OCI-LY7 (cell line): Measurements from ENCODE around the gene SMYD1. TPM values are rescaled to one million over a fixed set of nuclear protein-coding genes. Genes with fewer than 3 reads are reported as not detected.

ENCODE experiments used
- BruUV-seq: library from RNA; stranded (reverse); fragments of 400-500 nt; replicated peaks from 2 replicates; lab custom pipeline; 2021; lab: Mats Ljungman, UMichigan
- CTCF ChIA-PET: fragments of 300-600 bp; sonication (Branson Sonifier 250); formaldehyde crosslinking; loops from one replicate; lab custom pipeline; 2022; ENCODE audit warnings: antibody characterized with exemption; ENCODE audit not compliant: unreplicated experiment; lab: Charles Lee
- POLR2A ChIA-PET: fragments of 300-600 bp; sonication (Branson Sonifier 250); formaldehyde crosslinking; loops from one replicate; lab custom pipeline; 2022; ENCODE audit warnings: antibody characterized with exemption; lab: Charles Lee
- DNase-seq: peaks from one replicate; pipeline ENCODE4 v3.0.0-alpha.2; 2015; ENCODE audit warnings: low spot score
- H2AFZ ChIP-seq: fragments of 200-600 bp; sonication (generic), shearing (Covaris generic); 2 replicates; pipeline ENCODE4 v1.6.1; 2014; ENCODE audit warnings: mild to moderate bottlenecking, antibody characterized with exemption, low read length, moderate library complexity
- H3K27ac ChIP-seq: fragments of 200-600 bp; sonication (generic); 2 replicates; pipeline ENCODE4 v1.5.1; 2014; ENCODE audit warnings: mixed run types, low read depth, mild to moderate bottlenecking, moderate library complexity, low read length, inconsistent platforms; ENCODE audit not compliant: poor library complexity, severe bottlenecking
- H3K36me3 ChIP-seq: fragments of 200-600 bp; sonication (generic); 2 replicates; pipeline ENCODE4 v1.6.1; 2014; ENCODE audit warnings: mild to moderate bottlenecking, antibody characterized with exemption, low read length, moderate library complexity, mixed read lengths; ENCODE audit not compliant: insufficient read depth
- H3K4me1 ChIP-seq: fragments of 200-600 bp; sonication (generic); 2 replicates; pipeline ENCODE4 v1.5.1; 2014; ENCODE audit warnings: mild to moderate bottlenecking, low read length; ENCODE audit not compliant: insufficient read depth, poor library complexity, severe bottlenecking
- H3K4me2 ChIP-seq: fragments of 200-600 bp; sonication (generic); 2 replicates; pipeline ENCODE4 v1.6.1; 2014; ENCODE audit warnings: mild to moderate bottlenecking, low read length
- H3K4me3 ChIP-seq: fragments of 200-600 bp; sonication (generic); 2 replicates; pipeline ENCODE4 v1.5.1; 2014; ENCODE audit warnings: mild to moderate bottlenecking, low read depth, low read length; ENCODE audit not compliant: poor library complexity, severe bottlenecking
- H3K79me2 ChIP-seq: fragments of 200-600 bp; sonication (generic); 2 replicates; pipeline ENCODE4 v1.6.1; 2016; ENCODE audit warnings: low read depth, mild to moderate bottlenecking, low read length, moderate library complexity, mixed read lengths; ENCODE audit not compliant: insufficient read depth
- H3K9me2 ChIP-seq: fragments of 200-600 bp; sonication (generic); 2 replicates; pipeline ENCODE4 v1.6.1; 2016; ENCODE audit warnings: mild to moderate bottlenecking, low read length, mixed read lengths; ENCODE audit not compliant: insufficient read depth
- H3K9me3 ChIP-seq: fragments of 200-600 bp; sonication (generic); 2 replicates; pipeline ENCODE4 v1.6.1; 2014; ENCODE audit warnings: mild to moderate bottlenecking, mixed run types, low read length, mixed read lengths
- H4K20me1 ChIP-seq: fragments of 200-600 bp; sonication (generic); 2 replicates; pipeline ENCODE4 v1.6.1; 2014; ENCODE audit warnings: mild to moderate bottlenecking, antibody characterized with exemption, low read length, moderate library complexity, mixed read lengths; ENCODE audit not compliant: insufficient read depth
- CTCF ChIP-seq: fragments of 200-600 bp; sonication (generic); conservative IDR thresholded peaks from 2 replicates; pipeline ENCODE4 v1.5.1; 2014; ENCODE audit warnings: mild to moderate bottlenecking, antibody characterized with exemption, low read length, moderate library complexity, mixed read lengths
- EZH2phosphoT487 ChIP-seq: fragments of 200-600 bp; sonication (generic); IDR thresholded peaks from 2 replicates; pipeline ENCODE4 v1.6.1; 2018; ENCODE audit warnings: low read depth, borderline replicate concordance, mild to moderate bottlenecking, mixed run types, antibody characterized with exemption, low read length, moderate library complexity, mixed read lengths
- intact Hi-C: fragments of 100-400 bp; cut with micrococcal nuclease; formaldehyde crosslinking; loops from one replicate; pipeline ENCODE4 v1.10.0; 2022; ENCODE audit not compliant: unreplicated experiment
- total RNA-seq, 2 experiments: library from RNA; depleted of rRNA in 1 of 2; stranded (reverse); fragments of >200 nt in 1 of 2; shearing (Covaris generic) in 1 of 2; gene quantifications; 2 replicates each; pipeline ENCODE4 v1.2.3, GENCODE V29; 2014 to 2022

The SMYD1 gene
- total RNA-seq, 2 experiments from 2014 or later = not detected

GRCh38 chr2:88096708-88097107 lies 29.1 kb downstream of the SMYD1 start:
- POLR2A ChIA-PET = no interaction called here
- no TSS peak for BruUV-seq
- Histone ChIP-seq H2AFZ (no peak overlapping the region), H3K4me1 (no peaks in the 10 kb centered on the region), H4K20me1 (no peaks in the 10 kb centered on the region), H3K27ac (no peak overlapping the region), H3K36me3 (no peaks in the 10 kb centered on the region), H3K79me2 (no peaks in the 10 kb centered on the region), H3K9me2 (no peaks in the 10 kb centered on the region), H3K4me3 (no peak overlapping the region), H3K4me2 (no peak overlapping the region), H3K9me3 (no peaks in the 10 kb centered on the region)
- no peak for DNase-seq
- intact Hi-C loops = loop anchor here (5.0 kb wide), 1 partner anchor 51 kb away; no protein-coding TSS in a partner anchor
- TF ChIP-seq CTCF (no peak), EZH2phosphoT487 (no peak)
- CTCF ChIA-PET = no interaction called here

- CTCF ChIA-PET = no interaction called here
- intact Hi-C loops = loop anchor here (5.0 kb wide), 1 partner anchor 50 kb away; no protein-coding TSS in a partner anchor
Observed at GRCh38 chr2:88097192-88097591, 29.6 kb downstream of the SMYD1 start.

More at GRCh38 chr2:88097192-88097591, 29.6 kb downstream of the SMYD1 start:
- Histone ChIP-seq H3K9me2 (no peaks in the 10 kb centered on the region), H3K4me1 (no peaks in the 10 kb centered on the region), H3K4me2 (no peak overlapping the region), H3K9me3 (no peaks in the 10 kb centered on the region), H3K27ac (no peak overlapping the region), H3K36me3 (no peaks in the 10 kb centered on the region), H4K20me1 (no peaks in the 10 kb centered on the region), H2AFZ (no peak overlapping the region), H3K79me2 (no peaks in the 10 kb centered on the region), H3K4me3 (no peak overlapping the region)
- DNase-seq = no peak
- no TSS peak for BruUV-seq
- TF ChIP-seq EZH2phosphoT487 = no peak
- no peak for TF ChIP-seq CTCF
- POLR2A ChIA-PET = no interaction called here
